Tibial nerve (tissue), 4 donors: Measurements from ENCODE around the gene FBLN2.

Source experiments
- CTCF ChIP-seq, 5 experiments: fragments of 200-600 bp in 3 of 5; fragments of 450-650 bp in 2 of 5; sonication (generic) in 3 of 5; IDR thresholded peaks; one replicate each; pipeline ENCODE4 v1.5.1; 2016 to 2019; ENCODE audit warnings: antibody characterized with exemption in 5 of 5, mild to moderate bottlenecking in 3 of 5, moderate library complexity in 2 of 5
- EP300 ChIP-seq, 2 donors: sonication (generic); formaldehyde crosslinking; IDR thresholded peaks; one replicate each; pipeline ENCODE4 v1.6.1; 2017; ENCODE audit warnings: antibody characterized with exemption in 2 of 2, mild to moderate bottlenecking in 1 of 2
- POLR2A ChIP-seq, 2 donors: fragments of 450-650 bp; IDR thresholded peaks; one replicate each; pipeline ENCODE4 v1.6.1; 2017; ENCODE audit warnings: antibody characterized with exemption in 2 of 2, mild to moderate bottlenecking in 2 of 2, moderate library complexity in 2 of 2

- TF ChIP-seq CTCF (IDR thresholded peaks at IDR 0.05) = no peak
- TF ChIP-seq EP300 (IDR thresholded peaks at IDR 0.05) = no peak
- no peak for TF ChIP-seq POLR2A (IDR thresholded peaks at IDR 0.05)
These were observed 69.9 kb downstream of the FBLN2 start for GRCh38 chr3:13618836-13619235.
